Tibial nerve (tissue), 4 donors: ENCODE data around the gene CAMTA1.

Experiments used
- CTCF ChIP-seq, 5 experiments: fragments of 200-600 bp in 3 of 5; fragments of 450-650 bp in 2 of 5; sonication (generic) in 3 of 5; IDR thresholded peaks; one replicate each; pipeline ENCODE4 v1.5.1; 2016 to 2019; ENCODE audit warnings: antibody characterized with exemption in 5 of 5, mild to moderate bottlenecking in 3 of 5, moderate library complexity in 2 of 5
- EP300 ChIP-seq, 2 donors: sonication (generic); formaldehyde crosslinking; IDR thresholded peaks; one replicate each; pipeline ENCODE4 v1.6.1; 2017; ENCODE audit warnings: antibody characterized with exemption in 2 of 2, mild to moderate bottlenecking in 1 of 2
- POLR2A ChIP-seq, 2 donors: fragments of 450-650 bp; IDR thresholded peaks; one replicate each; pipeline ENCODE4 v1.6.1; 2017; ENCODE audit warnings: antibody characterized with exemption in 2 of 2, mild to moderate bottlenecking in 2 of 2, moderate library complexity in 2 of 2

GRCh38 chr1:7574121-7575040, 789.1 kb downstream of the CAMTA1 start:
- TF ChIP-seq POLR2A (IDR thresholded peaks at IDR 0.05) (no peak), CTCF (IDR thresholded peaks at IDR 0.05) (no peak), EP300 (IDR thresholded peaks at IDR 0.05) (peak in 1 of 2 donors; percentile 51)
